NT2/D1 (cell line): ENCODE data around the gene NUMA1.

Source experiments
- DNase-seq: peaks from one replicate; pipeline ENCODE4 v3.0.0-alpha.2; 2011; ENCODE audit warnings: low read depth, low spot score
- H3K27me3 ChIP-seq: 2 replicates; pipeline ENCODE4 v1.6.0; 2011; ENCODE audit warnings: mild to moderate bottlenecking; ENCODE audit not compliant: insufficient read length, insufficient read depth
- H3K36me3 ChIP-seq: 2 replicates; pipeline ENCODE4 v1.6.1; 2011; ENCODE audit warnings: mild to moderate bottlenecking, low read length, mixed read lengths; ENCODE audit not compliant: insufficient read depth, insufficient read length
- H3K4me1 ChIP-seq: 2 replicates; pipeline ENCODE4 v1.5.1; 2011; ENCODE audit not compliant: insufficient read depth, insufficient read length
- H3K4me3 ChIP-seq: 2 replicates; pipeline ENCODE4 v1.5.1; 2011; ENCODE audit warnings: low read depth; ENCODE audit not compliant: insufficient read length
- H3K9ac ChIP-seq: 2 replicates; pipeline ENCODE4 v1.6.0; 2011; ENCODE audit warnings: low read depth; ENCODE audit not compliant: insufficient read length
- H3K9me3 ChIP-seq: 2 replicates; pipeline ENCODE4 v1.5.1; 2011; ENCODE audit warnings: mild to moderate bottlenecking, low read length; ENCODE audit not compliant: insufficient read depth
- SUZ12 ChIP-seq: IDR thresholded peaks from 2 replicates; pipeline ENCODE4 v1.6.1; 2011; ENCODE audit not compliant: insufficient read length, insufficient read depth; ENCODE audit errors: extremely low read depth
- YY1 ChIP-seq: IDR thresholded peaks from 2 replicates; pipeline ENCODE4 v1.6.1; 2011; ENCODE audit not compliant: insufficient read length, insufficient read depth
- ZNF274 ChIP-seq: IDR thresholded peaks from 2 replicates; pipeline ENCODE4 v1.6.1; 2011; ENCODE audit warnings: mild to moderate bottlenecking, low read depth, low read length

The NUMA1 gene

DNA sequence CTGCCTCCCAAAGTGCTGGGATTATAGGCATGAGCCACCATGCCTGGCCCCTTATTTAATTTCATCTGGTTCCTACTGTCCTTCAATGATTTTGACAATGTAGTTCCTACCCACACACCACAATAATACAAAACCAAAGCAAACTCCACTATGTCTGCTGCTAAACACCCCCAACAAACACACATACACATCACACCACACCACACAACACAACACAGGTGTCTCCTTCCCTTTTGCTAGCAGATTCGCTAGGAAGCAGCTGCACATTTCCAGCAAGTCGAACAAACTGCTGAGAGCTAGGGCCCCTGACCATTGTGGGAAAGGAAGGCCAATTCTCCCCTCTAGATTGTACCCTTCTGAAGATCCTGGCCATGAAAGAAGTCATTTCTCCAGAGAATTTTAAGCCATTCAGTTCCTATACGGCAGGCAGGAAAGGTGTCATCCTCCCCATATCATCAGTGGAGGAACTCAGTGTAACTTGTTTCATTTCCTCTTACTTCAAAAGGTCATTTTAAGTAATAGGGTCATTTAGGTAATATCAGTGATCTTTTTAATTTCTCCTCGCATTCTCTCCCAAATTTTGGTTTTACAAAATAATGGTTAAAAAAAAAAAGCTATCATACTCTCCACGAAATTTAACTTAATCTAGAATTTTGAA lies 18.5 kb downstream of the NUMA1 start:
- H3K4me3 ChIP-seq = no peak overlapping the region
- no peaks in the 10 kb centered on the region for H3K4me1 ChIP-seq
- H3K9me3 ChIP-seq = no peaks in the 10 kb centered on the region
- no peak for DNase-seq
- no peak overlapping the region for H3K9ac ChIP-seq
- H3K27me3 ChIP-seq = no peaks in the 10 kb centered on the region
- TF ChIP-seq ZNF274 = no peak
- no peak for TF ChIP-seq YY1
- no peak for TF ChIP-seq SUZ12
- H3K36me3 ChIP-seq = peaks cover 12% of the 10 kb centered on the region

DNA sequence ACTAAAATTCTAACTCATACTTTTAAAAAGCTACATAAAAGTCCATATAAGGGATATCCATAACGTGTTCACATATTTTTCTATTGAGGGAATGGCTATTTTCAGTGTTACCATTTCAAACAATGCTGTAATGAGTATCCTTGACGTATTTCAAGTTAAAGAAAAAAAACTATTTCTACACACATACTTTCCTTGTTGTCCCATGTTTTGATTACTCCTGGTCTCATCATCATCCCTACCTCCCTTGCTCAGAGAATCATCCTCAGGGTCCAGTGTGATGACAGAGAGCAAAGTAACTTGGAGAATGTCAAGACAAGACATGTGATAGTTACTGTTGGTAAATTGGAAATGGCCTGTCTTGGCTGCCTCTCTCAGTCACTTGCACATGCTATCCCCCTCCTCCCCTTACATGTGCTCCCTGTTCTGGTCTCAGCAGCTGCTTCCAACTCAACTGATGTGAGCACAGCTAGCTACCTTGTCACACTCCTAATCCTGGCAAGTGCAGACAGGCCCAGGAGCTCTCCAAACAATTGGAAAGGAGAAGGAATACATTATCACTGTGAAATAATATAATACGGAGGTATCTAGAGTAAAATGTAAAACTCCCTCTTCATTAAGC lies 21.8 kb downstream of the NUMA1 start:
- no peak overlapping the region for H3K9ac ChIP-seq
- H3K4me3 ChIP-seq = no peak overlapping the region
- H3K27me3 ChIP-seq = no peaks in the 10 kb centered on the region
- H3K36me3 ChIP-seq = peaks cover 15% of the 10 kb centered on the region
- no peaks in the 10 kb centered on the region for H3K9me3 ChIP-seq
- no peak for DNase-seq
- no peaks in the 10 kb centered on the region for H3K4me1 ChIP-seq
- TF ChIP-seq ZNF274 (no peak), YY1 (no peak), SUZ12 (no peak)

- TF ChIP-seq YY1 (no peak), SUZ12 (no peak), ZNF274 (no peak)
- peaks cover 14% of the 10 kb centered on the region for H3K36me3 ChIP-seq
- H3K9me3 ChIP-seq = no peaks in the 10 kb centered on the region
- no peak overlapping the region for H3K9ac ChIP-seq
- H3K27me3 ChIP-seq = no peaks in the 10 kb centered on the region
- no peak overlapping the region for H3K4me3 ChIP-seq
- peaks cover 3% of the 10 kb centered on the region for H3K4me1 ChIP-seq
- DNase-seq = peak; percentile 43
These were observed 31.4 kb downstream of the NUMA1 start for GRCh38 chr11:72048766-72049460.

- H3K36me3 ChIP-seq = peaks cover 14% of the 10 kb centered on the region
- H3K4me3 ChIP-seq = no peak overlapping the region
- no peak for DNase-seq
These were observed 34.5 kb downstream of the NUMA1 start for GRCh38 chr11:72045849-72046248.

GRCh38 chr11:72042064-72042745 lies 38.1 kb downstream of the NUMA1 start:
- Histone ChIP-seq H3K27me3 (no peaks in the 10 kb centered on the region), H3K36me3 (peaks cover 4% of the 10 kb centered on the region), H3K9ac (peak overlapping the region; percentile 73), H3K4me1 (peaks cover 24% of the 10 kb centered on the region), H3K9me3 (no peaks in the 10 kb centered on the region), H3K4me3 (peak overlapping the region; percentile 48)
- DNase-seq = no peak
- no peak for TF ChIP-seq ZNF274

More at GRCh38 chr11:72045849-72046248, 34.5 kb downstream of the NUMA1 start:
- TF ChIP-seq YY1 (no peak), SUZ12 (no peak), ZNF274 (no peak)
- Histone ChIP-seq H3K27me3 (no peaks in the 10 kb centered on the region), H3K4me1 (peaks cover 3% of the 10 kb centered on the region), H3K9ac (no peak overlapping the region), H3K9me3 (no peaks in the 10 kb centered on the region)

- peaks cover 24% of the 10 kb centered on the region for H3K4me1 ChIP-seq
- H3K9me3 ChIP-seq = no peaks in the 10 kb centered on the region
- peak overlapping the region; percentile 73 for H3K9ac ChIP-seq
- no peak for DNase-seq
- H3K36me3 ChIP-seq = peaks cover 8% of the 10 kb centered on the region
- no peaks in the 10 kb centered on the region for H3K27me3 ChIP-seq
- peak overlapping the region; percentile 48 for H3K4me3 ChIP-seq
- TF ChIP-seq YY1 (no peak), ZNF274 (no peak), SUZ12 (no peak)
These were observed 38.8 kb downstream of the NUMA1 start for GRCh38 chr11:72041364-72042063.
